ENCODE results near the gene SLC7A5.
A peak's percentile ranks its signal among the peaks of the same experiment; 100 is the strongest.

SLC7A5 gene

GRCh38 chr16:87809150-87809902, 60.0 kb downstream of the SLC7A5 start:
- Histone ChIP-seq H3K27me3 (replicated peaks) (no peaks in the 10 kb centered on the region), H3K27ac (no peak overlapping the region), H3K36me3 (replicated peaks) (no peaks in the 10 kb centered on the region), H3K4me3 (ENCODE audit: low read depth, low read length) (no peak overlapping the region)
- no peak for TF ChIP-seq CTCF (IDR thresholded peaks at IDR 0.05; ENCODE audit: low read depth, low read length, missing control alignments)
- in situ Hi-C loops (cut with HindIII; ENCODE audit: low pct_ligation_motif_present, low sequenced_read_pairs) = no loop called here
- no peak for DNase-seq

- DNase-seq = no peak
- no peaks in the 10 kb centered on the region for H3K36me3 ChIP-seq (replicated peaks)
- H3K27me3 ChIP-seq (replicated peaks) = no peaks in the 10 kb centered on the region
- no peak overlapping the region for H3K4me3 ChIP-seq (ENCODE audit: low read depth, low read length)
- H3K27ac ChIP-seq = no peak overlapping the region
- TF ChIP-seq CTCF (IDR thresholded peaks at IDR 0.05; ENCODE audit: low read depth, low read length, missing control alignments) = no peak
- in situ Hi-C loops (cut with HindIII; ENCODE audit: low pct_ligation_motif_present, low sequenced_read_pairs) = no loop called here
Observed at GRCh38 chr16:87808108-87808507, 61.2 kb downstream of the SLC7A5 start.

GRCh38 chr16:87806641-87807546, 62.4 kb downstream of the SLC7A5 start:
- peak; percentile 76 for DNase-seq

GRCh38 chr16:87806261-87806640, 63.1 kb downstream of the SLC7A5 start:
- Histone ChIP-seq H3K36me3 (replicated peaks) (no peaks in the 10 kb centered on the region), H3K27ac (peak overlapping the region; percentile 72), H3K4me3 (ENCODE audit: low read depth, low read length) (peak overlapping the region; percentile 40)

More at GRCh38 chr16:87806641-87807546, 62.4 kb downstream of the SLC7A5 start:
- H3K27ac ChIP-seq = peak overlapping the region; percentile 72
- no peaks in the 10 kb centered on the region for H3K36me3 ChIP-seq (replicated peaks)
- no peaks in the 10 kb centered on the region for H3K27me3 ChIP-seq (replicated peaks)
- in situ Hi-C loops (cut with HindIII; ENCODE audit: low pct_ligation_motif_present, low sequenced_read_pairs) = no loop called here
- no peak for TF ChIP-seq CTCF (IDR thresholded peaks at IDR 0.05; ENCODE audit: low read depth, low read length, missing control alignments)
- H3K4me3 ChIP-seq (ENCODE audit: low read depth, low read length) = peak overlapping the region; percentile 40

GRCh38 chr16:87803385-87803784, 65.9 kb downstream of the SLC7A5 start:
- no peak overlapping the region for H3K4me3 ChIP-seq (ENCODE audit: low read depth, low read length)
- no peaks in the 10 kb centered on the region for H3K36me3 ChIP-seq (replicated peaks)
- no peaks in the 10 kb centered on the region for H3K27me3 ChIP-seq (replicated peaks)
- in situ Hi-C loops (cut with HindIII; ENCODE audit: low pct_ligation_motif_present, low sequenced_read_pairs) = no loop called here
- H3K27ac ChIP-seq = no peak overlapping the region
- DNase-seq = no peak
- no peak for TF ChIP-seq CTCF (IDR thresholded peaks at IDR 0.05; ENCODE audit: low read depth, low read length, missing control alignments)

More at GRCh38 chr16:87806261-87806640, 63.1 kb downstream of the SLC7A5 start:
- no peaks in the 10 kb centered on the region for H3K27me3 ChIP-seq (replicated peaks)
- DNase-seq = no peak
- in situ Hi-C loops (cut with HindIII; ENCODE audit: low pct_ligation_motif_present, low sequenced_read_pairs) = no loop called here
- TF ChIP-seq CTCF (IDR thresholded peaks at IDR 0.05; ENCODE audit: low read depth, low read length, missing control alignments) = no peak

Measured in brain microvascular endothelial cell (primary cell).